Cardiac septum (tissue), 1 donor: Measurements from ENCODE around the gene CYBA. TPM values are rescaled to one million over a fixed set of nuclear protein-coding genes. Genes with fewer than 3 reads are reported as not detected.

Experiments
- DNase-seq: peaks from one replicate; pipeline ENCODE4 v3.0.0-alpha.2; 2020; ENCODE audit warnings: low spot score
- intact Hi-C: fragments of 100-400 bp; cut with DNase I; formaldehyde crosslinking; loops from one replicate; pipeline ENCODE4 v1.14.0; 2022
- total RNA-seq: library from RNA; stranded (reverse); fragmentation: NEBNext Ultra II Directional; extraction: Animal tissue kit (Norgen Biotek cat#: 25700); gene quantifications from one replicate; pipeline ENCODE4 v1.2.1, GENCODE V29; 2021
- donor health status: DM: no; HTN: no; CAD: no.

Gene CYBA
- total RNA-seq, 1 donor from 2014 or later: 26.8 TPM

DNA sequence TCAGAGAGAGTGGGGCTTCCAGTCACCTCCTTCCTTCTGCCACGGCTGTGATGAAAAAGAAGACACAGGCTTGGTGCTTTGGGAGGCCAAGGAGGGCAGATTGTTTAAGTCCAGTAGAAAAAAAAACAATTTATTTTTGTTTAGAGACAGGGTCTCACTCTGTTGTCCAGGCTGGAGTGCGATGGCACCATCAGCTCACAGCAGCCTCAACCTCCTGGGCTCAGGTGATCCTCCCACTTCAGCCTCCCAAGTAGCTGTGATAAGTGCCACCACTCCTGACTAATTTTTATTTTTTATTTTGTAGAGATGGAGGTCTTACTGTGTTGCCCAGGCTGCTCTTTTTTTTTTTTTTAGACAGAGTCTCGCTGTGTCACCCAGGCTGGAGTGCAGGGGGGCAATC, 14.7 kb upstream of the CYBA start:
- intact Hi-C loops: no loop called here
- DNase-seq: no peak

DNA sequence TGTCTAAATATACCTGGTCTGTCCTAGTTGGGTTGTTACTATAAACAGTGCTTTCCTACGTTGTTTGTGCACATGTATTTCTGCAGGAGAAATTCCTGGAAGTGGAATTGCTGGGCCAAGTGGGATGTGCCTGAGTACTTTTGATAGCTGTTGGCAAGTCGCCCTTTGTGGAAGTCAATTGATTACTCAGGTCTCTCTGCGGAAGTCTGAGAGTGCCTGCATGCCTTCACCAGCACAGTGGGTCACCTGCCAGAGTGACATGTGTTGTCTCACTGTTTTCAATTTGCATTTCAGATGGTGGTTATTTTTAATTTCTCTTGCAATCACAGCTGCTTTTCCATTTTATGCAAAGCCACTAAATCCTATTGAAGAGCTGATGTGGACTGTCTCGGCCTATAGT, 14.3 kb upstream of the CYBA start:
- intact Hi-C loops: no loop called here

DNA sequence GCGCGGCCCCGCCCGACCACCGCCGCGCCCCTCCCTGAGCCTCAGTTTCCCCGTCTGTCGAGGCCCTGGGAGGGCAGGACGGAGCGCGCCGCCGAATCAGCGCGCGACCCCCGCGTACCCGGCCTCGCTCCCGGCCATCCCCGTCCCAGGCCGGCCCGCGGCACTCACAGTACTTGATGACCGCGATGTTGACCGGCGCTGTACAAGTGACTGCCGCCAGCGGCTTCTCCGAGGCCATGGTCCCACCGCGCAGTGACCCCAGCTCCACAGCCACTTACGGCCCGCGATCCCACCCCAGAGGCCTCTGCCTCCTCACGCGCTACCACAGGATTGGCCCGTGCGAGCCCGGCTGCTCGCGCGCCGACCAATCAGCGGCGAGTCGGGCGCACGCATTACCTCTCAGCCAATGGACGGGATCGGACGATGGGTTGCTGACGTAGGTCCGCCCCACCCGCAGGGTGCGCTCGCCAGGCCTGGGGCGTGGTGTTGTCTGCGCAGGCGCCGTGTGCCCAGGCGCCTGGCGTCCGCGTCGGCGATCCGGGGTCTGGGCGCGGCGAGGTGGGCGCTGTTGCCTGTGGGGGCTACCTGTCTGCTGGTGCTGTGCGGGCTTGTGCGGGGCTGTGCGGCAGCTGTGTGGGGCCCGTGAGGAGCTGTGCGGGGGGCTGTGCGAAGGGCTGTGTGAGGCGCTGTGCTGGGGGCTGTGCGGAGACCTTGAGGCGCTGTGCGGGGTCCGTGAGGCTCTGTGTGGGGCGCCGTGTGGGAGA, 12.2 kb upstream of the CYBA start, which contains the start of gene MVD:
MVD (minus strand) TSS at position 249 of the 764 bp plus-strand sequence; CDS start at position 238, 11 bp downstream.
- DNase-seq: peak; percentile 99
- intact Hi-C loops: loop anchor here (5.0 kb wide), 1 partner anchor 71 kb away; no protein-coding TSS in a partner anchor

More for the DNA sequence above, 14.3 kb upstream of the CYBA start:
- DNase-seq: no peak

DNA sequence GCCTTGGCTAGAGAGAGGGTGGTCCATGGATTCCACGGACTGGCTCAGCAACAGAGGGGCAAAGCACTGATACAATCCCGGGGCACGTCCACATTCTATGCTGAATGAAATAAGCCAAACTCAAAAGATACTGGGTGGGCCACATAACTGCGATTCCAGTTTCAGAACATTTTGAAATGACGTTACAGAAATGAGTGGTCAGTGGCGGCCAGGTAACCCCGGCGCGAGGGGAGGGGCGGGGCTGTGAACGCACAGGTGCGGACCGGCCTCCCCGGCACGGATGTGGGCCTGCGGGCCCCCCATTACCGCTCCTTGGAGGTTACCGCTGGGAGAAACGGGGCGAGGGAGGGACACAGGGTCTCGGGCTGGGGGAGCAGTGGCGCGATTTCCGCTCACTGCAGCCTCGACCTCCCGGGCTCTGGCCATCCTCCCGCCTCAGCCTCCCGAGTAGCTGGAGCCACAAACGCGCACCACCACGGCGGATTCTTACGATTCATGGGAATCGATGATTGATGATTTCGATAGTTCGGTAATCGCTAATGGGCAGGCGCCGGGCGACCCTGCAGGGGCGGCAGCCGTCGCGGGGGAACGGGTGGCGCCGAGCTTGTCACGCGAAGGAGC, 11.5 kb upstream of the CYBA start:
- no peak for DNase-seq
- intact Hi-C loops: loop anchor here (5.0 kb wide), 1 partner anchor 70 kb away; no protein-coding TSS in a partner anchor

DNA sequence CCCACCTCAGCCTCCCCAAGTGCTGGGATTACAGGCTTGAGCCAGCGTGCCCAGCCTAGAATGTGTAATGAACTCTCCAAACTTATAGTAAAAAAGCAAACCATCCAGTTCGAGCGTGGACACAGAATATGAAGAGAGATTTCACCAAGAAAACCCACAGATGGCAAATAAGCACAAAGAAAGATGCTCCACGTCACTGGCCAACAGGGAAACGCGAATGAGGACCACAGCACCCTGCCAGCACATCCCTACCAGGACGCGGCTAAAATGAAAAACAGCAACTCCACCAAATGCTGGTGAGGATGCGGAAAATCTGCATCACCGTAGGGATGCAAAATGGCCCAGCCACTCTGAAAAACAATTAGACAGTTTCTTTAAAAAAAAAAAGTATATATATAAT, 10.6 kb upstream of the CYBA start:
- no peak for DNase-seq
- intact Hi-C loops: loop anchor here (5.0 kb wide), 1 partner anchor 69 kb away; no protein-coding TSS in a partner anchor

DNA sequence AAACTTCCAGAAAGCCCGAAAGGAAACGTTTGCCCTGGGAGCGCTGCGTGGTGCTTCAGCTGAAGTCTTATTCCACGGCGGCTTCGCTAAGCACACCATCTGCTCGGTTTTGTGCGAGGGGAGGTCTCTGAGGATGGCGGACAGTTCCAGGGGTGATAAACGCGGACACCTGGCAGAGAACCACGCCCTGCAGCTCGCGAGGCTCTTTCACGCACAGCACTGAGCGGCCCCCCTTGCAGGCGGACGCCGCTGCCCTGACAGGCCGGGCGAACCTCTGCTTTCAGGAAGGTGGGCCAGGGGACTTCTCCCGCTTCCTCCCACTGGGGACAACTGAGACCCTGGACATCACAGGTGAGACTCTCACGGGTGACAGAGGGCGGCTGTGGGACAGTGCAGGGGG, 8.3 kb upstream of the CYBA start:
- intact Hi-C loops: loop anchor here (5.0 kb wide), 1 partner anchor 43 kb away; no protein-coding TSS in a partner anchor
- DNase-seq: no peak

- DNase-seq: no peak
Observed at GRCh38 chr16:88658714-88659113, 7.9 kb upstream of the CYBA start.

GRCh38 chr16:88657371-88657770, 6.5 kb upstream of the CYBA start:
- intact Hi-C loops: loop anchor here (5.0 kb wide), 1 partner anchor 45 kb away; no protein-coding TSS in a partner anchor
- DNase-seq: no peak

More at GRCh38 chr16:88658714-88659113, 7.9 kb upstream of the CYBA start:
- intact Hi-C loops: loop anchor here (5.0 kb wide), 1 partner anchor 44 kb away; no protein-coding TSS in a partner anchor

GRCh38 chr16:88656291-88656980, 5.6 kb upstream of the CYBA start:
- intact Hi-C loops: loop anchor here (5.0 kb wide), 1 partner anchor 46 kb away; no protein-coding TSS in a partner anchor
- no peak for DNase-seq

GRCh38 chr16:88655733-88656281, 5.0 kb upstream of the CYBA start:
- intact Hi-C loops: loop anchor here (5.0 kb wide), 1 partner anchor 46 kb away; no protein-coding TSS in a partner anchor
- DNase-seq: no peak

- intact Hi-C loops: loop anchor here (5.0 kb wide), 1 partner anchor 47 kb away; no protein-coding TSS in a partner anchor
- no peak for DNase-seq
Observed at GRCh38 chr16:88655053-88655732, 4.3 kb upstream of the CYBA start.

DNA sequence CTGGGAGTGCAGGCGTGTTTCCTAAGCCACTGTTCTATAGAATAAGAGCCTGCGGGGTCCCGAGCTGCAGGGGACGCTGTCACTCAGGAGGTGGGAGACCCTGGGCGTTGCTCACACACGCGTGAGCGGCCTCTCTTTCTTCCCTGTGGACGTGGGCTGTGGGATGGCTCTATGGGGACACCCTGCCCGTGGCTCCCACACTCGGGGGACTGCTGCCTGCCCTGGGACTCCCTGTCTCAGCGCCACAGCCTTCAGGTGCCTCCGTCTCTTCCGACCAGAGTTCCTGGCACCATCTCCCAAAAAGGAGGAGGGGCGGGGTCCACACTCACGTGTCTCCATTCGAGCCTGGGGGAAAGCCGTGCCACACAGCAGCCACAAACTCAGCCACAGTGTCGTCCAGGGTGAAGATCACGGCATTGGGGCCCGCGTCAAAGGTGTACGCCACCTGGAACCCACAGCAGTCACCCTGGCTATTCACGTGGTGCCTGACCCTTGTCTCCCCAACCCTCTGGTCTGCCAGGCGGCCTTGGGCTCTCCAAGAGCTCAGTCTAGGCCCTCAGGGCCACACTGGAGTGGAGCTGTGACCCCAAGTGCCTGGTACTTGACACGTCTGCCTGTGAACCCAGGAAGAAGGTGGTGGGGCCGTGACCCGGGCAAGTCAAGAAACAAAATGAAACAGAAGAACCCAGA, 3.7 kb upstream of the CYBA start:
- intact Hi-C loops: loop anchor here (5.0 kb wide), 1 partner anchor 48 kb away; no protein-coding TSS in a partner anchor
- DNase-seq: no peak

- DNase-seq: no peak
- intact Hi-C loops: no loop called here
Observed at GRCh38 chr16:88653596-88654362, 2.9 kb upstream of the CYBA start.

GRCh38 chr16:88653101-88653500, 2.2 kb upstream of the CYBA start:
- DNase-seq: no peak
- intact Hi-C loops: no loop called here

- intact Hi-C loops: no loop called here
- DNase-seq: no peak
Observed at GRCh38 chr16:88652762-88653063, 1.9 kb upstream of the CYBA start.

DNA sequence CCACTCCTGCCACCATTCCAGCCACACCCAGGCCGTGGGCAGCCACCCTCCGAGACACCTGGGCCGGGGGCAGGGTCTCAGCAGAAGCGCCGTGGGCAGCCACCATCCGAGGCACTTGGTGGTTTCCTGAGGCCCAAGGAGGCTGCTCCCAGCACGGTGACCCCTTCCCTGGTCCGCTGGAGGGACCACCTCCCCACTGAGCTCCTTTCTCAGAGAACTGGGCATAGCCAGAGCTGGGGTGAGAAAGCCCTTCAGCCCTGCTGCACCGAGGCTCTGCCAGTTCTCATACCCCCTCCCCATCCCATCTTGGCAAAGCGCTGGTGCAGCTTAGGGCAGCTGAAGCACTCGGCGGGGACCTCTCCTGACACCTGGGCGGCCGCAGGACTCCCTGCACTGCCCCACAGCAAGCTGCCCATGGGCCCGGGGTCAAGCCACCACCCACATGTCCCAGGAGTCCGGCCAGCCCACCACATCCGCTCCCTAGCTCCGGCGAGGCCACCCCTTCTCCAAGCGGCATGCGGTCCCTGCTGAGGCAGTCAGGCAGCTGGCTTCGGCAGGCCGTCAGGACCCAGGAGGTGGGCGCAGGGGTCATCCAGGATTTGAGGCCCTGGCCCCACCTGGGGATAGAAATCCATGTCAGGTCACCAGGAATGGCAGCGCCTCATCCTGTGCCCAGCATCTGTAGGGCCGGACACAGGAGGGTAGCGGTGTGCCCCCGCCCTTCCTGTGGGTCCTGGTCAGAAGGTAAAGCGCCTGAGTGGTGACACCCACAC, 1.3 kb upstream of the CYBA start:
- no peak for DNase-seq
- intact Hi-C loops: no loop called here
